H9 (cell line): ENCODE results near the gene COQ10B. TPM values are rescaled to one million over a fixed set of nuclear protein-coding genes. Genes with fewer than 3 reads are reported as not detected.

Experiments
- DNase-seq: peaks from one replicate; pipeline ENCODE4 v3.0.0-alpha.2; 2017
- H2AFZ ChIP-seq: one replicate; pipeline ENCODE4 v1.6.1; 2013; ENCODE audit warnings: mild to moderate bottlenecking, low read length, control low read depth, moderate library complexity
- H2AK5ac ChIP-seq: 2 replicates; pipeline ENCODE4 v1.6.1; 2013; ENCODE audit warnings: low read length, control low read depth, mixed read lengths; ENCODE audit not compliant: insufficient read length
- H2BK120ac ChIP-seq: one replicate; pipeline ENCODE4 v1.6.1; 2013; ENCODE audit warnings: low read depth, mild to moderate bottlenecking, low read length, control low read depth, inconsistent platforms; ENCODE audit not compliant: poor library complexity, severe bottlenecking
- H2BK12ac ChIP-seq: 2 replicates; pipeline ENCODE4 v1.6.1; 2013; ENCODE audit warnings: low read length, control low read depth, mixed read lengths, low read depth; ENCODE audit not compliant: insufficient read length
- H2BK15ac ChIP-seq: 2 replicates; pipeline ENCODE4 v1.6.1; 2013; ENCODE audit warnings: low read depth, low read length, control low read depth
- H2BK20ac ChIP-seq: one replicate; pipeline ENCODE4 v1.6.1; 2013; ENCODE audit warnings: low read depth, mild to moderate bottlenecking, low read length, control low read depth, inconsistent platforms; ENCODE audit not compliant: poor library complexity, severe bottlenecking
- H2BK5ac ChIP-seq: 2 replicates; pipeline ENCODE4 v1.6.1; 2013; ENCODE audit warnings: low read length, control low read depth, mixed read lengths; ENCODE audit not compliant: insufficient read length
- H3K14ac ChIP-seq: 2 replicates; pipeline ENCODE4 v1.6.1; 2013; ENCODE audit warnings: low read length, control low read depth; ENCODE audit not compliant: insufficient read depth
- H3K18ac ChIP-seq: 2 replicates; pipeline ENCODE4 v1.6.1; 2013; ENCODE audit warnings: low read depth, mild to moderate bottlenecking, mixed read lengths, low read length, control low read depth; ENCODE audit not compliant: insufficient read length
- H3K23ac ChIP-seq: 2 replicates; pipeline ENCODE4 v1.6.1; 2013; ENCODE audit warnings: low read length, control low read depth, mixed read lengths, low read depth; ENCODE audit not compliant: insufficient read length
- H3K23me2 ChIP-seq: 2 replicates; pipeline ENCODE4 v1.6.1; 2013; ENCODE audit warnings: low read depth, mild to moderate bottlenecking, mixed read lengths, low read length, control low read depth; ENCODE audit not compliant: insufficient read length, poor library complexity, severe bottlenecking
- H3K27ac ChIP-seq: 2 replicates; pipeline ENCODE4 v1.5.1; 2013; ENCODE audit warnings: low read length, control low read depth, mixed read lengths, low read depth; ENCODE audit not compliant: insufficient read length
- H3K27me3 ChIP-seq: 2 replicates; pipeline ENCODE4 v1.6.1; 2013; ENCODE audit warnings: low read length, control low read depth, inconsistent platforms; ENCODE audit not compliant: insufficient read depth
- H3K4ac ChIP-seq: 2 replicates; pipeline ENCODE4 v1.6.1; 2013; ENCODE audit warnings: low read depth, mild to moderate bottlenecking, control low read depth, inconsistent platforms, low read length, moderate library complexity
- H3K4me1 ChIP-seq: 2 replicates; pipeline ENCODE4 v1.6.1; 2013; ENCODE audit warnings: low read length, control low read depth, inconsistent platforms; ENCODE audit not compliant: insufficient read depth
- H3K4me2 ChIP-seq: 2 replicates; pipeline ENCODE4 v1.6.1; 2013; ENCODE audit warnings: low read length, control low read depth, mixed read lengths; ENCODE audit not compliant: insufficient read length, insufficient read depth
- H3K56ac ChIP-seq: 2 replicates; pipeline ENCODE4 v1.6.1; 2013; ENCODE audit warnings: low read depth, mild to moderate bottlenecking, mixed read lengths, low read length, control low read depth; ENCODE audit not compliant: insufficient read length
- H3K79me1 ChIP-seq: 2 replicates; pipeline ENCODE4 v1.6.1; 2013; ENCODE audit warnings: low read depth, mild to moderate bottlenecking, moderate library complexity, low read length, control low read depth, inconsistent platforms; ENCODE audit not compliant: insufficient read depth, poor library complexity, severe bottlenecking
- H3K79me2 ChIP-seq: 2 replicates; pipeline ENCODE4 v1.6.1; 2013; ENCODE audit warnings: low read length, control low read depth, inconsistent platforms; ENCODE audit not compliant: insufficient read depth
- H3K9ac ChIP-seq: 2 replicates; pipeline ENCODE4 v1.6.1; 2013; ENCODE audit warnings: low read length, control low read depth, mixed read lengths; ENCODE audit not compliant: insufficient read length; ENCODE audit errors: extremely low read depth
- H3K9me3 ChIP-seq: one replicate; pipeline ENCODE4 v1.6.1; 2013; ENCODE audit warnings: low read depth, low read length, inconsistent platforms; ENCODE audit not compliant: control insufficient read depth
- H3T11ph ChIP-seq: one replicate; pipeline ENCODE4 v1.6.1; 2013; ENCODE audit warnings: mild to moderate bottlenecking, low read length, control low read depth, inconsistent platforms
- H4K20me1 ChIP-seq: one replicate; pipeline ENCODE4 v1.6.1; 2013; ENCODE audit not compliant: control insufficient read depth, insufficient read length, insufficient read depth
- H4K5ac ChIP-seq: 2 replicates; pipeline ENCODE4 v1.6.1; 2013; ENCODE audit warnings: low read depth, mild to moderate bottlenecking, mixed read lengths, low read length, control low read depth; ENCODE audit not compliant: insufficient read length
- H4K8ac ChIP-seq: replicated peaks from 2 replicates; pipeline ENCODE4 v1.6.1; 2013; ENCODE audit warnings: low read length, control low read depth, mixed read lengths, low read depth; ENCODE audit not compliant: insufficient read length
- H4K91ac ChIP-seq: 2 replicates; pipeline ENCODE4 v1.6.1; 2013; ENCODE audit warnings: low read depth, mild to moderate bottlenecking, moderate library complexity, mixed read lengths, low read length, control low read depth; ENCODE audit not compliant: insufficient read length
- H3K27ac Mint-ChIP-seq, 3 experiments: 2 replicates in 2 of 3; 3 replicates in 1 of 3; pipeline ENCODE4 v1.8.0; 2020 to 2021; ENCODE audit warnings: mixed read lengths in 3 of 3, mild to moderate bottlenecking in 1 of 3, moderate library complexity in 1 of 3
- H3K27me3 Mint-ChIP-seq: 2 replicates; pipeline ENCODE4 v1.8.0; 2021; ENCODE audit warnings: low read depth, mild to moderate bottlenecking, moderate library complexity, mixed read lengths
- H3K36me3 Mint-ChIP-seq, 3 experiments: 2 replicates in 2 of 3; 3 replicates in 1 of 3; pipeline ENCODE4 v1.8.0; 2020 to 2021; ENCODE audit warnings: low read depth in 3 of 3, mixed read lengths in 3 of 3; ENCODE audit not compliant: insufficient read depth in 1 of 3
- H3K4me1 Mint-ChIP-seq, 2 experiments: 2 replicates each; pipeline ENCODE4 v1.8.0; 2020; ENCODE audit warnings: mixed read lengths in 2 of 2
- H3K4me3 Mint-ChIP-seq, 2 experiments: 2 replicates in 1 of 2; 3 replicates in 1 of 2; pipeline ENCODE4 v1.8.0; 2020 to 2021; ENCODE audit warnings: mild to moderate bottlenecking in 2 of 2, mixed read lengths in 2 of 2, moderate library complexity in 1 of 2
- H3K9me3 Mint-ChIP-seq, 2 experiments: 2 replicates in 1 of 2; 3 replicates in 1 of 2; pipeline ENCODE4 v1.8.0; 2020; ENCODE audit warnings: mild to moderate bottlenecking in 2 of 2, mixed read lengths in 2 of 2, moderate library complexity in 1 of 2
- CTCF ChIP-seq: fragments of 200-600 bp; sonication (generic); conservative IDR thresholded peaks from 3 replicates; pipeline ENCODE4 v1.8.0; 2021; ENCODE audit warnings: antibody characterized with exemption, mild to moderate bottlenecking
- WGBS: extraction: QIAGEN DNeasy Blood & Tissue Kit; methylation state at CpG from one replicate; pipeline ENCODE4 v1.1.7; 2013; ENCODE audit warnings: missing lambda C conversion rate, low lambda C conversion rate, mixed read lengths; ENCODE audit not compliant: insufficient read length; ENCODE audit errors: extremely low coverage; 5-methylcytosine and 5-hydroxymethylcytosine counted together
- total RNA-seq: library from RNA; stranded (reverse); gene quantifications from 2 replicates; pipeline ENCODE4 v1.2.1, GENCODE V29; 2021

The COQ10B gene
- total RNA-seq, 1 experiment from 2014 or later = 16.2 TPM

GRCh38 chr2:197455428-197455827 is 2.1 kb downstream of the COQ10B start:
- no peak overlapping the region for H3T11ph ChIP-seq
- H2BK5ac ChIP-seq = no peak overlapping the region
- no peak overlapping the region for H3K9ac ChIP-seq
- Mint-ChIP-seq H3K4me1 (peaks cover 12 to 16% of the 10 kb centered on the region in 2 experiments), H3K9me3 (peaks cover 0 to 3% of the 10 kb centered on the region in 2 experiments; a peak in 2 of 5 replicates), H3K27ac (0 out of 7 replicates have a peak overlapping the region, but pooled peaks of 1 of the 3 experiments have one; percentile 18), H3K4me3 (peak overlapping the region; percentile 26 to 35; a peak in 3 of 5 replicates), H3K27me3 (no peaks in the 10 kb centered on the region), H3K36me3 (peaks cover 2 to 7% (median 6%) of the 10 kb centered on the region in 3 experiments; a peak in 5 of 7 replicates)
- no peak overlapping the region for H3K27ac ChIP-seq
- H4K5ac ChIP-seq = no peak overlapping the region
- no peaks in the 10 kb centered on the region for H3K23me2 ChIP-seq
- H3K4me2 ChIP-seq = no peak overlapping the region
- no peak overlapping the region for H3K4ac ChIP-seq
- no peak for TF ChIP-seq CTCF
- no peak overlapping the region for H2BK20ac ChIP-seq
- H2BK12ac ChIP-seq = no peak overlapping the region
- peaks cover 4% of the 10 kb centered on the region for H3K79me1 ChIP-seq
- H2BK15ac ChIP-seq = no peak overlapping the region
- no peak overlapping the region for H2BK120ac ChIP-seq
- H3K18ac ChIP-seq = no peak overlapping the region
- no peaks in the 10 kb centered on the region for H3K4me1 ChIP-seq
- no peaks in the 10 kb centered on the region for H3K9me3 ChIP-seq
- no peak for DNase-seq
- H4K20me1 ChIP-seq = no peaks in the 10 kb centered on the region
- H4K8ac ChIP-seq = no peak overlapping the region
- H3K23ac ChIP-seq = no peak overlapping the region
- no CpG with 5 or more reads among the region's 1 CpG for WGBS
- H3K27me3 ChIP-seq = no peaks in the 10 kb centered on the region
- H2AK5ac ChIP-seq = no peak overlapping the region
- no peak overlapping the region for H2AFZ ChIP-seq
- peaks cover 23% of the 10 kb centered on the region; the same call in 1 of the 2 replicates for H3K79me2 ChIP-seq
- no peak overlapping the region for H3K14ac ChIP-seq
- no peak overlapping the region for H4K91ac ChIP-seq
- no peak overlapping the region for H3K56ac ChIP-seq
